ENCODE data around the gene SMDT1. TPM values are rescaled to one million over a fixed set of nuclear protein-coding genes. Genes with fewer than 3 reads are reported as not detected.
"Not testable (repeated sequence)": the region's sequence is repeated elsewhere in the genome, so short reads cannot be mapped to it uniquely, and the experiment has no call there.

Gene SMDT1
- total and polyA plus RNA-seq, 8 donors: 2.9 to 232 (median 18.3) TPM

GRCh38 chr22:42128776-42129694 is 49.5 kb downstream of the SMDT1 start:
- H3K27me3 ChIP-seq; H3K9me3 ChIP-seq; H3K4me1 ChIP-seq; intact Hi-C loops (cut with DNase I; ENCODE audit: low total_unique reads); H3K27ac ChIP-seq; H3K36me3 ChIP-seq: not testable (repeated sequence)
- peak overlapping the region in 1 of 4 donors; percentile 7 for H3K4me3 ChIP-seq
- WGBS, 5 donors: 57 to 70% (median 61%) methylated on average over 31 to 65 of the region's 65 CpGs
- DNase-seq: peak in 1 of 2 donors; percentile 59

- H3K9me3 ChIP-seq; DNase-seq; H3K36me3 ChIP-seq; H3K27me3 ChIP-seq; H3K4me1 ChIP-seq; H3K4me3 ChIP-seq; intact Hi-C loops (cut with DNase I; ENCODE audit: low total_unique reads); H3K27ac ChIP-seq: not testable (repeated sequence)
- WGBS, 5 donors: 0 to 29% (median 7%) methylated on average over 1 of the region's 7 CpGs
Measured at GRCh38 chr22:42130182-42130581, 50.7 kb downstream of the SMDT1 start.

- H3K36me3 ChIP-seq; H3K4me3 ChIP-seq; H3K4me1 ChIP-seq; H3K27me3 ChIP-seq; H3K27ac ChIP-seq; DNase-seq; intact Hi-C loops (cut with DNase I; ENCODE audit: low total_unique reads); H3K9me3 ChIP-seq: not testable (repeated sequence)
- WGBS, 5 donors: 69 to 78% (median 72%) methylated on average over 13 to 14 of the region's 14 CpGs
Measured at GRCh38 chr22:42130639-42131431, 51.3 kb downstream of the SMDT1 start, which contains the start of gene CYP2D6. Gene CYP2D6 (minus strand): TSS chr22:42130810. CDS start chr22:42130791, 19 bp downstream.

GRCh38 chr22:42131562-42131961 is 52.1 kb downstream of the SMDT1 start:
- intact Hi-C loops (cut with DNase I; ENCODE audit: low total_unique reads): no loop called here
- Histone ChIP-seq H3K4me1 (peaks cover 0 to 8% (median 3%) of the 10 kb centered on the region in 4 donors), H3K9me3 (no peaks in the 10 kb centered on the region), H3K36me3 (peaks cover 0 to 6% (median 0%) of the 10 kb centered on the region in 4 donors), H3K27me3 (no peaks in the 10 kb centered on the region), H3K27ac (no peak overlapping the region), H3K4me3 (no peak overlapping the region)
- TF ChIP-seq POLR2AphosphoS5 (IDR thresholded peaks at IDR 0.05) (no peak), POLR2A (IDR thresholded peaks at IDR 0.05) (no peak), EP300 (IDR thresholded peaks at IDR 0.05) (no peak), CTCF (IDR thresholded peaks at IDR 0.05) (no peak)
- no peak for DNase-seq
- 58 to 78% (median 72%) methylated on average over 8 of the region's 8 CpGs for WGBS, 5 donors

- peaks cover 0 to 2% (median 0%) of the 10 kb centered on the region in 4 donors for H3K36me3 ChIP-seq
Measured at GRCh38 chr22:42132457-42132856, 53.0 kb downstream of the SMDT1 start.

More at GRCh38 chr22:42132457-42132856, 53.0 kb downstream of the SMDT1 start:
- 75 to 90% (median 86%) methylated on average over 11 to 13 of the region's 13 CpGs for WGBS, 5 donors
- Histone ChIP-seq H3K9me3 (no peaks in the 10 kb centered on the region), H3K4me3 (no peak overlapping the region), H3K27ac (no peak overlapping the region), H3K4me1 (peaks cover 0 to 8% (median 3%) of the 10 kb centered on the region in 4 donors), H3K27me3 (no peaks in the 10 kb centered on the region)
- intact Hi-C loops (cut with DNase I; ENCODE audit: low total_unique reads): no loop called here
- DNase-seq: no peak
- no peak for TF ChIP-seq EP300 (IDR thresholded peaks at IDR 0.05)
- TF ChIP-seq POLR2AphosphoS5 (IDR thresholded peaks at IDR 0.05): no peak
- TF ChIP-seq POLR2A (IDR thresholded peaks at IDR 0.05): no peak
- no peak for TF ChIP-seq CTCF (IDR thresholded peaks at IDR 0.05)

Small RNA genes lying within 50 kb of the gene (small RNA-seq; reads per million reads assigned to genes)
- 0 reads per million in 4 donors for gene SNORD13P1

Other genes with a start within 250 kb of the SMDT1 start
- 100 to 1,000 TPM in 1 of 5 donors, 10 to 100 TPM in 4; 41.3 to 159 (median 91.7) TPM for gene SREBF2, start 246.6 kb upstream of the SMDT1 start, total RNA-seq
- 10 to 100 TPM; 12.2 to 48.7 (median 29.8) TPM for gene SREBF2, start 246.6 kb upstream of the SMDT1 start, polyA plus RNA-seq
- not detected for gene SHISA8, start 164.6 kb upstream of the SMDT1 start, total RNA-seq
- under 1 TPM in 1 of 3 donors, not detected in 2; 0.15 TPM for gene SHISA8, start 164.6 kb upstream of the SMDT1 start, polyA plus RNA-seq
- gene TNFRSF13C, start 152.9 kb upstream of the SMDT1 start, total RNA-seq: under 1 TPM in 2 of 5 donors, not detected in 3; 0.55 to 0.87 TPM
- gene TNFRSF13C, start 152.9 kb upstream of the SMDT1 start, polyA plus RNA-seq: 1 to 10 TPM in 1 of 3 donors, under 1 TPM in 1, not detected in 1; 0.31 to 1.1 TPM
- 10 to 100 TPM in 2 of 5 donors, 1 to 10 TPM in 2, not detected in 1; 6.1 to 64.3 (median 11.1) TPM for gene CENPM, start 132.5 kb upstream of the SMDT1 start, total RNA-seq
- gene CENPM, start 132.5 kb upstream of the SMDT1 start, polyA plus RNA-seq: 10 to 100 TPM; 15.1 to 22.5 (median 15.8) TPM
- gene SEPTIN3, start 110.3 kb upstream of the SMDT1 start, total RNA-seq: 1 to 10 TPM in 1 of 5 donors, under 1 TPM in 1, not detected in 3; 0.72 to 1.1 TPM
- 1 to 10 TPM in 1 of 3 donors, under 1 TPM in 2; 0.61 to 1.4 (median 0.63) TPM for gene SEPTIN3, start 110.3 kb upstream of the SMDT1 start, polyA plus RNA-seq
- 1 to 10 TPM in 2 of 5 donors, not detected in 3; 3.9 to 4.8 TPM for gene WBP2NL, start 80.9 kb upstream of the SMDT1 start, total RNA-seq
- gene WBP2NL, start 80.9 kb upstream of the SMDT1 start, polyA plus RNA-seq: 1 to 10 TPM; 1.2 TPM
- 10 to 100 TPM in 4 of 5 donors, 1 to 10 TPM in 1; 2.3 to 55.8 (median 24.2) TPM for gene NAGA, start 8.9 kb upstream of the SMDT1 start, total RNA-seq
- gene NAGA, start 8.9 kb upstream of the SMDT1 start, polyA plus RNA-seq: 1 to 10 TPM; 8.4 to 9.8 (median 9.5) TPM
- 10 to 100 TPM; 12.9 to 30.1 (median 21.6) TPM for gene PHETA2, start 5.5 kb upstream of the SMDT1 start, total RNA-seq
- gene PHETA2, start 5.5 kb upstream of the SMDT1 start, polyA plus RNA-seq: 10 to 100 TPM in 2 of 3 donors, 1 to 10 TPM in 1; 8.4 to 21.5 (median 17.3) TPM
- gene NDUFA6, start 11.1 kb downstream of the SMDT1 start, total RNA-seq: 10 to 100 TPM; 49.4 to 66.3 (median 59.4) TPM
- 100 to 1,000 TPM; 122 to 167 (median 143) TPM for gene NDUFA6, start 11.1 kb downstream of the SMDT1 start, polyA plus RNA-seq
- gene CYP2D6, start 51.1 kb downstream of the SMDT1 start, total RNA-seq: 10 to 100 TPM in 3 of 5 donors, under 1 TPM in 2; 0.72 to 22.8 (median 11.9) TPM
- gene CYP2D6, start 51.1 kb downstream of the SMDT1 start, polyA plus RNA-seq: 1 to 10 TPM in 2 of 3 donors, under 1 TPM in 1; 1.00 to 5.2 (median 1.5) TPM
- 10 to 100 TPM; 11.1 to 50.0 (median 37.5) TPM for gene TCF20, start 191.0 kb downstream of the SMDT1 start, total RNA-seq
- 10 to 100 TPM in 1 of 3 donors, 1 to 10 TPM in 2; 5.8 to 11.0 (median 7.3) TPM for gene TCF20, start 191.0 kb downstream of the SMDT1 start, polyA plus RNA-seq